Gastrocnemius medialis (tissue), 4 donors: ENCODE measurements around the gene ATP9A. TPM values are rescaled to one million over a fixed set of nuclear protein-coding genes. Genes with fewer than 3 reads are reported as not detected.
"Not testable (repeated sequence)": the region's sequence is repeated elsewhere in the genome, so short reads cannot be mapped to it uniquely, and the experiment has no call there.

Experiments
- ATAC-seq, 2 donors: fragments of 150-250 bp; one replicate each; pipeline ENCODE4 v1.9.1; 2016
- DNase-seq, 2 donors: peaks; one replicate each; pipeline ENCODE4 v3.0.0-alpha.2; 2019
- H3K27ac ChIP-seq, 4 donors: fragments of 200-600 bp; sonication (generic); 1 replicate in 1 of 4; 2 replicates in 3 of 4; pipeline ENCODE4 v1.5.1; 2016 to 2018; ENCODE audit warnings: mild to moderate bottlenecking in 2 of 4, moderate library complexity in 1 of 4
- H3K27me3 ChIP-seq, 3 donors: fragments of 200-600 bp; sonication (generic) in 2 of 3; 1 replicate in 1 of 3; 2 replicates in 2 of 3; pipeline versions ENCODE4 v1.5.1 to v1.6.0; 2016 to 2019; ENCODE audit warnings: mild to moderate bottlenecking in 1 of 3, moderate library complexity in 1 of 3
- H3K36me3 ChIP-seq, 2 donors: fragments of 200-600 bp; sonication (generic) in 1 of 2; one replicate each; pipeline ENCODE4 v1.5.1; 2017 to 2018
- H3K4me1 ChIP-seq, 2 donors: fragments of 200-600 bp; sonication (generic) in 1 of 2; one replicate each; pipeline ENCODE4 v1.5.1; 2016 to 2017; ENCODE audit warnings: mild to moderate bottlenecking in 2 of 2
- H3K4me3 ChIP-seq, 4 donors: fragments of 200-600 bp; sonication (generic) in 3 of 4; 1 replicate in 1 of 4; 2 replicates in 3 of 4; pipeline ENCODE4 v1.5.1; 2016 to 2019; ENCODE audit warnings: mild to moderate bottlenecking in 2 of 4
- H3K9me3 ChIP-seq, 3 donors: fragments of 200-600 bp; sonication (generic) in 2 of 3; 1 replicate in 1 of 3; 2 replicates in 2 of 3; pipeline ENCODE4 v1.5.1; 2016 to 2019
- CTCF ChIP-seq, 5 experiments: fragments of 450-650 bp in 3 of 5; fragments of 200-600 bp in 2 of 5; sonication (generic) in 2 of 5; IDR thresholded peaks in 4 of 5; conservative IDR thresholded peaks in 1 of 5; 1 replicate in 4 of 5; 2 replicates in 1 of 5; pipeline ENCODE4 v1.5.1; 2016 to 2019; ENCODE audit warnings: antibody characterized with exemption in 5 of 5, mild to moderate bottlenecking in 3 of 5, moderate library complexity in 3 of 5
- POLR2A ChIP-seq, 2 donors: fragments of 450-650 bp; IDR thresholded peaks; one replicate each; pipeline ENCODE4 v1.6.1; 2017; ENCODE audit warnings: antibody characterized with exemption in 2 of 2, mild to moderate bottlenecking in 2 of 2, moderate library complexity in 2 of 2
- in situ Hi-C, 4 donors: fragments of 200-750 bp; cut with MboI; loops; one replicate each; pipeline versions ENCODE4 v1.15.0 to v1.8.0; 2017; ENCODE audit warnings: low sequenced_read_pairs in 4 of 4
- intact Hi-C: fragments of 100-400 bp; cut with DNase I; formaldehyde crosslinking; loops from one replicate; pipeline ENCODE4 v1.15.1; 2023; ENCODE audit warnings: low total_unique reads
- total RNA-seq, 4 donors: library from RNA; depleted of rRNA; stranded (reverse); fragments of >200 nt; gene quantifications; one replicate each; pipeline versions ENCODE4 v1.1.0 to v1.2.3, GENCODE V29; 2016

Gene ATP9A
- total RNA-seq, 4 donors from 2014 or later: 11.8 to 34.8 (median 20.8) TPM

GRCh38 chr20:51569815-51570738, 198.1 kb downstream of the ATP9A start:
- TF ChIP-seq CTCF (IDR thresholded peaks at IDR 0.05 in 4 of 5, conservative IDR thresholded peaks at IDR 0.05 in 1 of 5): no peak
- TF ChIP-seq POLR2A (IDR thresholded peaks at IDR 0.05): peak; percentile 26 to 29
- in situ Hi-C loops: loop anchor here in 1 of 4 donors (10.0 kb wide), 1 partner anchor 115 kb away; no protein-coding TSS in a partner anchor
- peak overlapping the region; percentile 33 to 45 (median 40) for H3K4me3 ChIP-seq

GRCh38 chr20:51568533-51568932, 199.7 kb downstream of the ATP9A start:
- H3K27me3 ChIP-seq, H3K9me3 ChIP-seq, H3K4me3 ChIP-seq, intact Hi-C loops, H3K36me3 ChIP-seq, DNase-seq, ATAC-seq: not testable (repeated sequence)
- Histone ChIP-seq H3K27ac (peak overlapping the region in 1 of 4 donors; percentile 89), H3K4me1 (peaks cover 23 to 42% of the 10 kb centered on the region in 2 donors)
- in situ Hi-C loops: loop anchor here in 1 of 4 donors (10.0 kb wide), 1 partner anchor 114 kb away; no protein-coding TSS in a partner anchor

More at GRCh38 chr20:51569815-51570738, 198.1 kb downstream of the ATP9A start:
- DNase-seq (peak; percentile 71 to 89), ATAC-seq (peak; percentile 88 to 93)
- Histone ChIP-seq H3K27me3 (no peaks in the 10 kb centered on the region), H3K27ac (peak overlapping the region; percentile 75 to 89 (median 88)), H3K4me1 (peaks cover 29 to 45% of the 10 kb centered on the region in 2 donors), H3K36me3 (no peaks in the 10 kb centered on the region), H3K9me3 (no peaks in the 10 kb centered on the region)
- intact Hi-C loops: loop anchor here (5.0 kb wide), 2 partner anchors 33 to 123 kb away; no protein-coding TSS in a partner anchor

- DNase-seq (no peak), ATAC-seq (no peak)
- in situ Hi-C loops (loop anchor here in 1 of 4 donors (10.0 kb wide), 1 partner anchor 113 kb away; no protein-coding TSS in a partner anchor), intact Hi-C loops (no loop called here)
- no peak for TF ChIP-seq CTCF (IDR thresholded peaks at IDR 0.05 in 4 of 5, conservative IDR thresholded peaks at IDR 0.05 in 1 of 5)
- TF ChIP-seq POLR2A (IDR thresholded peaks at IDR 0.05): no peak
- H3K27me3 ChIP-seq: no peaks in the 10 kb centered on the region
- H3K4me1 ChIP-seq: peaks cover 24 to 42% of the 10 kb centered on the region in 2 donors
- H3K9me3 ChIP-seq: no peaks in the 10 kb centered on the region
- no peaks in the 10 kb centered on the region for H3K36me3 ChIP-seq
- no peak overlapping the region for H3K4me3 ChIP-seq
- H3K27ac ChIP-seq: no peak overlapping the region
Observed at GRCh38 chr20:51567622-51568021, 200.6 kb downstream of the ATP9A start.

GRCh38 chr20:51566594-51566993, 201.6 kb downstream of the ATP9A start:
- H3K27ac ChIP-seq: no peak overlapping the region
- H3K27me3 ChIP-seq: no peaks in the 10 kb centered on the region
- H3K9me3 ChIP-seq: no peaks in the 10 kb centered on the region
- in situ Hi-C loops: loop anchor here in 1 of 4 donors (10.0 kb wide), 1 partner anchor 112 kb away; no protein-coding TSS in a partner anchor
- intact Hi-C loops: no loop called here
- H3K4me1 ChIP-seq: peaks cover 33 to 46% of the 10 kb centered on the region in 2 donors
- H3K36me3 ChIP-seq: no peaks in the 10 kb centered on the region
- ATAC-seq (no peak), DNase-seq (no peak)
- no peak overlapping the region for H3K4me3 ChIP-seq
- no peak for TF ChIP-seq CTCF (IDR thresholded peaks at IDR 0.05 in 4 of 5, conservative IDR thresholded peaks at IDR 0.05 in 1 of 5)
- TF ChIP-seq POLR2A (IDR thresholded peaks at IDR 0.05): no peak
